HG02763 (cell line): ENCODE data around the gene MARVELD3.
A peak's percentile ranks its signal among the peaks of the same experiment; 100 is the strongest.
"Not testable (repeated sequence)": the region's sequence is repeated elsewhere in the genome, so short reads cannot be mapped to it uniquely, and the experiment has no call there.

Source experiments
- ATAC-seq: cut with Tn5 transposase; IDR thresholded peaks from one replicate; pipeline ENCODE4 v1.9.1; 2021; ENCODE audit warnings: mild to moderate bottlenecking, moderate library complexity; ENCODE audit not compliant: unreplicated experiment

MARVELD3 gene

GRCh38 chr16:71626018-71626857 is at the start of gene MARVELD3:
Gene MARVELD3, plus strand, starts transcription at chr16:71626184. Its CDS starts 46 bp downstream, at chr16:71626230.
- ATAC-seq, result no peak

GRCh38 chr16:71576971-71577370 is 49.0 kb upstream of the MARVELD3 start, which contains the start of gene TAT:
Gene TAT, minus strand, starts transcription at chr16:71577092. Its CDS starts 677 bp downstream, at chr16:71576415.
- ATAC-seq, result no peak

- not testable (repeated sequence) for ATAC-seq
Measured at GRCh38 chr16:71582553-71582848, 43.5 kb upstream of the MARVELD3 start.

- no peak for ATAC-seq
Measured at GRCh38 chr16:71584543-71585317, 41.3 kb upstream of the MARVELD3 start.

GRCh38 chr16:71585318-71585703 is 40.7 kb upstream of the MARVELD3 start:
- ATAC-seq, result no peak

GRCh38 chr16:71589334-71589733 is 36.6 kb upstream of the MARVELD3 start:
- ATAC-seq, result not testable (repeated sequence)

GRCh38 chr16:71590071-71590470 is 35.9 kb upstream of the MARVELD3 start:
- not testable (repeated sequence) for ATAC-seq

GRCh38 chr16:71590584-71590983 is 35.4 kb upstream of the MARVELD3 start:
- no peak for ATAC-seq

- no peak for ATAC-seq
Measured at GRCh38 chr16:71591917-71592316, 34.1 kb upstream of the MARVELD3 start.

- no peak for ATAC-seq
Measured at GRCh38 chr16:71593048-71593999, 32.7 kb upstream of the MARVELD3 start.

- no peak for ATAC-seq
Measured at GRCh38 chr16:71594000-71594646, 31.9 kb upstream of the MARVELD3 start.

- not testable (repeated sequence) for ATAC-seq
Measured at GRCh38 chr16:71595340-71595826, 30.6 kb upstream of the MARVELD3 start.

GRCh38 chr16:71598426-71598825 is 27.6 kb upstream of the MARVELD3 start:
- ATAC-seq, result not testable (repeated sequence)

GRCh38 chr16:71600822-71601221 is 25.2 kb upstream of the MARVELD3 start:
- no peak for ATAC-seq

- ATAC-seq, result no peak
Measured at GRCh38 chr16:71609066-71609465, 16.9 kb upstream of the MARVELD3 start.

GRCh38 chr16:71610447-71610846 is 15.5 kb upstream of the MARVELD3 start:
- ATAC-seq, result no peak

GRCh38 chr16:71610936-71611871 is 14.8 kb upstream of the MARVELD3 start:
- peak; percentile 55 for ATAC-seq

GRCh38 chr16:71614956-71615355 is 11.0 kb upstream of the MARVELD3 start:
- ATAC-seq, result not testable (repeated sequence)

GRCh38 chr16:71618429-71618828 is 7.6 kb upstream of the MARVELD3 start:
- ATAC-seq, result no peak
